Loucy (cell line): Measurements from ENCODE around the gene LRRC10B.

Experiments
- H2AFZ ChIP-seq: fragments of 200-600 bp; sonication (generic); 2 replicates; pipeline ENCODE4 v1.6.0; 2016; ENCODE audit warnings: antibody characterized with exemption, mild to moderate bottlenecking, low read length, moderate library complexity
- H3F3A ChIP-seq: fragments of 200-600 bp; 2 replicates; pipeline ENCODE4 v1.6.0; 2016; ENCODE audit warnings: antibody characterized with exemption, low read depth, mild to moderate bottlenecking
- H3K27me3 ChIP-seq: fragments of 200-600 bp; sonication (generic); 2 replicates; pipeline ENCODE4 v1.6.1; 2014; ENCODE audit warnings: low read length, mild to moderate bottlenecking; ENCODE audit not compliant: insufficient read depth, poor library complexity, severe bottlenecking
- H3K36me3 ChIP-seq: fragments of 200-600 bp; sonication (generic); 2 replicates; pipeline ENCODE4 v1.6.1; 2016; ENCODE audit warnings: low read length; ENCODE audit not compliant: insufficient read depth
- H3K4me1 ChIP-seq: fragments of 200-600 bp; sonication (generic); 2 replicates; pipeline ENCODE4 v1.5.1; 2014; ENCODE audit warnings: low read length, mild to moderate bottlenecking; ENCODE audit not compliant: insufficient read depth, poor library complexity, severe bottlenecking
- H3K4me2 ChIP-seq: fragments of 200-600 bp; sonication (generic); 2 replicates; pipeline ENCODE4 v1.6.0; 2014; ENCODE audit warnings: antibody characterized with exemption, low read length, low read depth, mild to moderate bottlenecking; ENCODE audit not compliant: poor library complexity, severe bottlenecking
- H3K4me3 ChIP-seq: fragments of 200-600 bp; sonication (generic); 2 replicates; pipeline ENCODE4 v1.5.1; 2014; ENCODE audit warnings: low read length, mild to moderate bottlenecking, mixed read lengths; ENCODE audit not compliant: poor library complexity, severe bottlenecking
- H3K79me2 ChIP-seq: fragments of 200-600 bp; sonication (generic); 2 replicates; pipeline ENCODE4 v1.6.1; 2014; ENCODE audit warnings: low read length; ENCODE audit not compliant: insufficient read depth
- H3K9ac ChIP-seq: fragments of 200-600 bp; sonication (generic); 2 replicates; pipeline ENCODE4 v1.6.0; 2014; ENCODE audit warnings: mild to moderate bottlenecking, low read depth, low read length, moderate library complexity; ENCODE audit not compliant: poor library complexity, severe bottlenecking
- H3K9me2 ChIP-seq: fragments of 200-600 bp; sonication (generic); replicated peaks from 2 replicates; pipeline ENCODE4 v1.6.1; 2016; ENCODE audit warnings: low read depth, low read length, mixed read lengths
- H3K9me3 ChIP-seq: fragments of 200-600 bp; sonication (generic); 2 replicates; pipeline ENCODE4 v1.6.1; 2014; ENCODE audit warnings: mild to moderate bottlenecking, antibody characterized with exemption, low read length, low read depth; ENCODE audit not compliant: insufficient read depth
- H4K20me1 ChIP-seq: fragments of 200-600 bp; sonication (generic); 2 replicates; pipeline ENCODE4 v1.6.0; 2014; ENCODE audit warnings: antibody characterized with exemption, low read length, mild to moderate bottlenecking; ENCODE audit not compliant: insufficient read depth, poor library complexity, severe bottlenecking
- CTCF ChIP-seq: fragments of 200-600 bp; sonication (generic); conservative IDR thresholded peaks from 2 replicates; pipeline ENCODE4 v1.5.1; 2014; ENCODE audit warnings: mild to moderate bottlenecking, antibody characterized with exemption, low read length
- EZH2phosphoT487 ChIP-seq: fragments of 200-600 bp; IDR thresholded peaks from 2 replicates; pipeline ENCODE4 v1.6.1; 2018; ENCODE audit warnings: antibody characterized with exemption, mild to moderate bottlenecking, moderate library complexity, borderline replicate concordance

LRRC10B gene

GRCh38 chr11:61486011-61486620, 22.4 kb upstream of the LRRC10B start:
- no peak overlapping the region for H3K4me2 ChIP-seq
- no peaks in the 10 kb centered on the region for H3K27me3 ChIP-seq
- no peak for TF ChIP-seq CTCF
- no peak overlapping the region for H2AFZ ChIP-seq
- H3K4me3 ChIP-seq = no peak overlapping the region
- H3K4me1 ChIP-seq = no peaks in the 10 kb centered on the region
- H3K9me3 ChIP-seq = no peaks in the 10 kb centered on the region
- H3K9me2 ChIP-seq = no peaks in the 10 kb centered on the region
- H3K36me3 ChIP-seq = no peaks in the 10 kb centered on the region
- no peaks in the 10 kb centered on the region for H3F3A ChIP-seq
- H4K20me1 ChIP-seq = no peaks in the 10 kb centered on the region
- H3K9ac ChIP-seq = no peak overlapping the region
- no peaks in the 10 kb centered on the region for H3K79me2 ChIP-seq

DNA sequence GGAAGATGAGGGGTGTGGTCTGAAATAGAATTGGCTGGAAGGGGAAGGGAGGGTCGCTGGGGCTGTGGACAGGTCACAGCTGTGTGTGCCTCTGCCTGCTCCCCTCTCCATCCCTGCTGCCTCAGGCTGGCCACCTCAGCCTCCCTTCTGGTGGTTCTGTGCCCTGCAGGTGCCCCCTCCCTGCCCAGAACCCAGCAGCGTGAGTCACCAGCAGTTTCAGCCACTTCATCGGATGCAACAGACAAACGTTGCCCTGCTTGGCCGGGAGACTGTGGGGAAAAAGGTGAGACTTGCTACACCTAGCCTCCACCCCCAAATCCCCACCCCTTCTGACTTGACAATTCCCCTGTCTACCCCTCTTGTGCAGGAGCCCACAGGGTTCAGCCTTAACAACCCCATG, 21.8 kb upstream of the LRRC10B start:
- Histone ChIP-seq H2AFZ (no peak overlapping the region), H3K9me2 (no peaks in the 10 kb centered on the region), H3K27me3 (no peaks in the 10 kb centered on the region), H3K4me2 (no peak overlapping the region), H3K9me3 (no peaks in the 10 kb centered on the region), H3K79me2 (no peaks in the 10 kb centered on the region), H3F3A (no peaks in the 10 kb centered on the region), H3K9ac (no peak overlapping the region), H3K36me3 (no peaks in the 10 kb centered on the region), H3K4me1 (no peaks in the 10 kb centered on the region), H3K4me3 (no peak overlapping the region), H4K20me1 (no peaks in the 10 kb centered on the region)
- no peak for TF ChIP-seq CTCF
- no peak for TF ChIP-seq EZH2phosphoT487

GRCh38 chr11:61487342-61488025, 21.1 kb upstream of the LRRC10B start:
- no peak overlapping the region for H3K4me3 ChIP-seq
- H3F3A ChIP-seq = no peaks in the 10 kb centered on the region
- H3K9ac ChIP-seq = no peak overlapping the region
- no peaks in the 10 kb centered on the region for H3K79me2 ChIP-seq
- H2AFZ ChIP-seq = no peak overlapping the region
- no peak overlapping the region for H3K4me2 ChIP-seq
- no peaks in the 10 kb centered on the region for H3K36me3 ChIP-seq
- no peak for TF ChIP-seq EZH2phosphoT487
- no peak for TF ChIP-seq CTCF
- H3K27me3 ChIP-seq = no peaks in the 10 kb centered on the region
- no peaks in the 10 kb centered on the region for H3K9me3 ChIP-seq
- no peaks in the 10 kb centered on the region for H3K4me1 ChIP-seq
- no peaks in the 10 kb centered on the region for H4K20me1 ChIP-seq
- H3K9me2 ChIP-seq = no peaks in the 10 kb centered on the region
